ENCODE data around the gene TMEM109.

Gene TMEM109

GRCh38 chr11:60972182-60973030, 58.4 kb downstream of the TMEM109 start:
- no peak for DNase-seq (ENCODE audit: extremely low read depth, low read depth)
- TF ChIP-seq CTCF (IDR thresholded peaks at IDR 0.05; ENCODE audit: low read depth, low read length, missing control alignments), result no peak
- H3K4me3 ChIP-seq (replicated peaks; ENCODE audit: low read depth, low read length), result no peak overlapping the region

Measured in HFF-Myc (cell line).